ENCODE measurements around the gene DEAF1. TPM values are rescaled to one million over a fixed set of nuclear protein-coding genes. Genes with fewer than 3 reads are reported as not detected.
A peak's percentile ranks its signal among the peaks of the same experiment; 100 is the strongest.

DEAF1 gene
- total and polyA plus RNA-seq, 9 of the 15 experiments (the other 6 are each of a cell fraction or from before 2014, with no cell fraction given), result 2.0 to 69.1 (median 26.8) TPM

DNA sequence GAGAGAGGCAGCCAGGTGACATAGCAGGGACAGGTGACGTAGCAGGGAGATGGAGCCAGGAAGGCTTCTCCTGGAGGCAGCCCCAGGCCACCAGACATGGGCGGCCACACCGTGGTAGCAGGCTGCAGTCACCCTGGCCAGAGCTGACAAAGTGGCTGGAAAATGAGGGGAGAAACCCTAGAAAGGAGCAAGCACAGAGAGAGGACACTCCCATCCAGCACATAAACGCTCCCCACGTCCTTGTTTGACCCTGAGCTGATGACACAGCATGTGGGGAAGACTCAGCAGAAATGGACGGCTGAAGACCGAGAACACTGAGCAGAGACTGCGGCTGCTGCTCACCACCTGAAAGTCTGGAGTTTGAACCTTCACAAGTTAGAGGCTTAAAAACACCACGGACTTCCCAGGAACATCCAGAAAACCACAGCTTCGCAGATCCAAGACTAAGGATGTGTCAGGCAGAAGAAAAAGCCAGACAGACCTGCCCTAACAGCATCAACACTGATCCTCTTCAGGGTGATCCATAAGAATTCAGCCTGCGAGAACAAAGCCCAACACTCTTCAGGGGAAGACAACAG is 29.2 kb downstream of the DEAF1 start (continued):
- TF ChIP-seq, protein P1, sequence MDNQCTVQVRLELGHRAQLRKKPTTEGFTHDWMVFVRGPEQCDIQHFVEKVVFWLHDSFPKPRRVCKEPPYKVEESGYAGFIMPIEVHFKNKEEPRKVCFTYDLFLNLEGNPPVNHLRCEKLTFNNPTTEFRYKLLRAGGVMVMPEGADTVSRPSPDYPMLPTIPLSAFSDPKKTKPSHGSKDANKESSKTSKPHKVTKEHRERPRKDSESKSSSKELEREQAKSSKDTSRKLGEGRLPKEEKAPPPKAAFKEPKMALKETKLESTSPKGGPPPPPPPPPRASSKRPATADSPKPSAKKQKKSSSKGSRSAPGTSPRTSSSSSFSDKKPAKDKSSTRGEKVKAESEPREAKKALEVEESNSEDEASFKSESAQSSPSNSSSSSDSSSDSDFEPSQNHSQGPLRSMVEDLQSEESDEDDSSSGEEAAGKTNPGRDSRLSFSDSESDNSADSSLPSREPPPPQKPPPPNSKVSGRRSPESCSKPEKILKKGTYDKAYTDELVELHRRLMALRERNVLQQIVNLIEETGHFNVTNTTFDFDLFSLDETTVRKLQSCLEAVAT (IDR thresholded peaks at IDR 0.05), result peak in 1 of 2 experiments; percentile 70; a peak in 1 of 4 replicates
- TF ChIP-seq, protein P2, sequence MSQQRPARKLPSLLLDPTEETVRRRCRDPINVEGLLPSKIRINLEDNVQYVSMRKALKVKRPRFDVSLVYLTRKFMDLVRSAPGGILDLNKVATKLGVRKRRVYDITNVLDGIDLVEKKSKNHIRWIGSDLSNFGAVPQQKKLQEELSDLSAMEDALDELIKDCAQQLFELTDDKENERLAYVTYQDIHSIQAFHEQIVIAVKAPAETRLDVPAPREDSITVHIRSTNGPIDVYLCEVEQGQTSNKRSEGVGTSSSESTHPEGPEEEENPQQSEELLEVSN (IDR thresholded peaks at IDR 0.05; ENCODE audit: borderline replicate concordance in 1 of 2, extremely low read depth in 1 of 2, insufficient read depth in 1 of 2, insufficient read length in 1 of 2, low read depth in 1 of 2, low read length in 1 of 2, poor library complexity in 1 of 2, severe bottlenecking in 1 of 2), result no peak
- TF ChIP-seq ZEB2 (IDR thresholded peaks at IDR 0.05) (0 out of 2 replicates have a peak, but pooled peaks have one; percentile 57), HDGF (IDR thresholded peaks at IDR 0.05) (0 out of 2 replicates have a peak, but pooled peaks have one; percentile 38), TEAD2 (tag; IDR thresholded peaks at IDR 0.05) (no peak; the same call in 1 of the 2 replicates), ATF7 (IDR thresholded peaks at IDR 0.05) (peak; percentile 57; the same call in 1 of the 2 replicates), THRAP3 (IDR thresholded peaks at IDR 0.05; ENCODE audit: borderline replicate concordance) (no peak), MYNN (IDR thresholded peaks at IDR 0.05) (no peak), MYNN (CRISPR knock-in tag; IDR thresholded peaks at IDR 0.05) (no peak), ZNF57 (CRISPR knock-in tag; IDR thresholded peaks at IDR 0.05) (no peak), CC2D1A (IDR thresholded peaks at IDR 0.05) (no peak), HNRNPH1 (optimal IDR thresholded peaks at IDR 0.05; ENCODE audit: low read depth, low read length) (no peak), SP2 (IDR thresholded peaks at IDR 0.05; ENCODE audit: extremely low read depth, low read depth, low read length, poor library complexity, severe bottlenecking) (no peak)
- TF ChIP-seq, protein P3, sequence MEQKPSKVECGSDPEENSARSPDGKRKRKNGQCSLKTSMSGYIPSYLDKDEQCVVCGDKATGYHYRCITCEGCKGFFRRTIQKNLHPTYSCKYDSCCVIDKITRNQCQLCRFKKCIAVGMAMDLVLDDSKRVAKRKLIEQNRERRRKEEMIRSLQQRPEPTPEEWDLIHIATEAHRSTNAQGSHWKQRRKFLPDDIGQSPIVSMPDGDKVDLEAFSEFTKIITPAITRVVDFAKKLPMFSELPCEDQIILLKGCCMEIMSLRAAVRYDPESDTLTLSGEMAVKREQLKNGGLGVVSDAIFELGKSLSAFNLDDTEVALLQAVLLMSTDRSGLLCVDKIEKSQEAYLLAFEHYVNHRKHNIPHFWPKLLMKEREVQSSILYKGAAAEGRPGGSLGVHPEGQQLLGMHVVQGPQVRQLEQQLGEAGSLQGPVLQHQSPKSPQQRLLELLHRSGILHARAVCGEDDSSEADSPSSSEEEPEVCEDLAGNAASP (IDR thresholded peaks at IDR 0.05), result peak; percentile 94
- TF ChIP-seq, protein P4, sequence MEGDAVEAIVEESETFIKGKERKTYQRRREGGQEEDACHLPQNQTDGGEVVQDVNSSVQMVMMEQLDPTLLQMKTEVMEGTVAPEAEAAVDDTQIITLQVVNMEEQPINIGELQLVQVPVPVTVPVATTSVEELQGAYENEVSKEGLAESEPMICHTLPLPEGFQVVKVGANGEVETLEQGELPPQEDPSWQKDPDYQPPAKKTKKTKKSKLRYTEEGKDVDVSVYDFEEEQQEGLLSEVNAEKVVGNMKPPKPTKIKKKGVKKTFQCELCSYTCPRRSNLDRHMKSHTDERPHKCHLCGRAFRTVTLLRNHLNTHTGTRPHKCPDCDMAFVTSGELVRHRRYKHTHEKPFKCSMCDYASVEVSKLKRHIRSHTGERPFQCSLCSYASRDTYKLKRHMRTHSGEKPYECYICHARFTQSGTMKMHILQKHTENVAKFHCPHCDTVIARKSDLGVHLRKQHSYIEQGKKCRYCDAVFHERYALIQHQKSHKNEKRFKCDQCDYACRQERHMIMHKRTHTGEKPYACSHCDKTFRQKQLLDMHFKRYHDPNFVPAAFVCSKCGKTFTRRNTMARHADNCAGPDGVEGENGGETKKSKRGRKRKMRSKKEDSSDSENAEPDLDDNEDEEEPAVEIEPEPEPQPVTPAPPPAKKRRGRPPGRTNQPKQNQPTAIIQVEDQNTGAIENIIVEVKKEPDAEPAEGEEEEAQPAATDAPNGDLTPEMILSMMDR (IDR thresholded peaks at IDR 0.05 in 2 of 3, conservative IDR thresholded peaks at IDR 0.05 in 1 of 3; ENCODE audit: insufficient read depth in 2 of 3, low read depth in 1 of 3, low read length in 3 of 3), result no peak
- TF ChIP-seq, protein P5, sequence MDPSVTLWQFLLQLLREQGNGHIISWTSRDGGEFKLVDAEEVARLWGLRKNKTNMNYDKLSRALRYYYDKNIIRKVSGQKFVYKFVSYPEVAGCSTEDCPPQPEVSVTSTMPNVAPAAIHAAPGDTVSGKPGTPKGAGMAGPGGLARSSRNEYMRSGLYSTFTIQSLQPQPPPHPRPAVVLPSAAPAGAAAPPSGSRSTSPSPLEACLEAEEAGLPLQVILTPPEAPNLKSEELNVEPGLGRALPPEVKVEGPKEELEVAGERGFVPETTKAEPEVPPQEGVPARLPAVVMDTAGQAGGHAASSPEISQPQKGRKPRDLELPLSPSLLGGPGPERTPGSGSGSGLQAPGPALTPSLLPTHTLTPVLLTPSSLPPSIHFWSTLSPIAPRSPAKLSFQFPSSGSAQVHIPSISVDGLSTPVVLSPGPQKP (CRISPR knock-in tag; IDR thresholded peaks at IDR 0.05), result no peak
- TF ChIP-seq, protein P6, sequence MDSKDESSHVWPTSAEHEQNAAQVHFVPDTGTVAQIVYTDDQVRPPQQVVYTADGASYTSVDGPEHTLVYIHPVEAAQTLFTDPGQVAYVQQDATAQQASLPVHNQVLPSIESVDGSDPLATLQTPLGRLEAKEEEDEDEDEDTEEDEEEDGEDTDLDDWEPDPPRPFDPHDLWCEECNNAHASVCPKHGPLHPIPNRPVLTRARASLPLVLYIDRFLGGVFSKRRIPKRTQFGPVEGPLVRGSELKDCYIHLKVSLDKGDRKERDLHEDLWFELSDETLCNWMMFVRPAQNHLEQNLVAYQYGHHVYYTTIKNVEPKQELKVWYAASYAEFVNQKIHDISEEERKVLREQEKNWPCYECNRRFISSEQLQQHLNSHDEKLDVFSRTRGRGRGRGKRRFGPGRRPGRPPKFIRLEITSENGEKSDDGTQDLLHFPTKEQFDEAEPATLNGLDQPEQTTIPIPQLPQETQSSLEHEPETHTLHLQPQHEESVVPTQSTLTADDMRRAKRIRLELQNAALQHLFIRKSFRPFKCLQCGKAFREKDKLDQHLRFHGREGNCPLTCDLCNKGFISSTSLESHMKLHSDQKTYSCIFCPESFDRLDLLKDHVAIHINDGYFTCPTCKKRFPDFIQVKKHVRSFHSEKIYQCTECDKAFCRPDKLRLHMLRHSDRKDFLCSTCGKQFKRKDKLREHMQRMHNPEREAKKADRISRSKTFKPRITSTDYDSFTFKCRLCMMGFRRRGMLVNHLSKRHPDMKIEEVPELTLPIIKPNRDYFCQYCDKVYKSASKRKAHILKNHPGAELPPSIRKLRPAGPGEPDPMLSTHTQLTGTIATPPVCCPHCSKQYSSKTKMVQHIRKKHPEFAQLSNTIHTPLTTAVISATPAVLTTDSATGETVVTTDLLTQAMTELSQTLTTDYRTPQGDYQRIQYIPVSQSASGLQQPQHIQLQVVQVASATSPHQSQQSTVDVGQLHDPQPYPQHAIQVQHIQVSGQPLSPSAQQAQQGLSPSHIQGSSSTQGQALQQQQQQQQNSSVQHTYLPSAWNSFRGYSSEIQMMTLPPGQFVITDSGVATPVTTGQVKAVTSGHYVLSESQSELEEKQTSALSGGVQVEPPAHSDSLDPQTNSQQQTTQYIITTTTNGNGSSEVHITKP (IDR thresholded peaks at IDR 0.05; ENCODE audit: partially characterized antibody), result peak; percentile 91
